Stomach (tissue), 9 donors: ENCODE measurements around the gene NENF. TPM values are rescaled to one million over a fixed set of nuclear protein-coding genes. Genes with fewer than 3 reads are reported as not detected.

Experiments
- DNase-seq, 2 donors: peaks; one replicate each; pipeline versions ENCODE4 v3.0.0 to v3.0.0-alpha.2; 2013 to 2019
- H3K27ac ChIP-seq, 5 donors: fragments of 200-600 bp in 4 of 5; sonication (generic) in 4 of 5; one replicate each; pipeline ENCODE4 v1.5.1; 2013 to 2019; ENCODE audit warnings: mild to moderate bottlenecking in 1 of 5, moderate library complexity in 1 of 5
- H3K27me3 ChIP-seq, 3 donors: fragments of 200-600 bp; sonication (generic); one replicate each; pipeline ENCODE4 v1.5.1; 2017 to 2019; ENCODE audit warnings: mixed run types in 1 of 3
- H3K36me3 ChIP-seq, 4 donors: fragments of 200-600 bp; sonication (generic); 1 replicate in 3 of 4; 2 replicates in 1 of 4; pipeline ENCODE4 v1.5.1; 2016 to 2019
- H3K4me1 ChIP-seq, 4 donors: fragments of 200-600 bp; sonication (generic); one replicate each; pipeline ENCODE4 v1.5.1; 2016 to 2019
- H3K4me3 ChIP-seq, 4 donors: fragments of 200-600 bp; sonication (generic) in 3 of 4; one replicate each; pipeline ENCODE4 v1.5.1; 2016 to 2019; ENCODE audit warnings: mild to moderate bottlenecking in 1 of 4
- H3K9me3 ChIP-seq, 4 donors: fragments of 200-600 bp; sonication (generic); one replicate each; pipeline ENCODE4 v1.5.1; 2016 to 2019
- EP300 ChIP-seq: sonication (generic); formaldehyde crosslinking; IDR thresholded peaks from one replicate; pipeline ENCODE4 v1.6.1; 2017; ENCODE audit warnings: antibody characterized with exemption
- POLR2A ChIP-seq, 4 donors: fragments of 450-650 bp; IDR thresholded peaks; one replicate each; pipeline ENCODE4 v1.6.1; 2016; ENCODE audit warnings: antibody characterized with exemption in 4 of 4, control low read depth in 2 of 4, mild to moderate bottlenecking in 1 of 4, moderate library complexity in 1 of 4
- POLR2AphosphoS5 ChIP-seq, 3 donors: sonication (generic); formaldehyde crosslinking; IDR thresholded peaks; one replicate each; pipeline ENCODE4 v1.6.1; 2016; ENCODE audit warnings: antibody characterized with exemption in 3 of 3
- WGBS, 5 donors: extraction: QIAGEN DNeasy Blood & Tissue Kit in 3 of 5; methylation state at CpG; one replicate each; pipeline versions ENCODE4 v1.1.5 to v1.1.7; 2013 to 2018; 5-methylcytosine and 5-hydroxymethylcytosine counted together
- intact Hi-C: fragments of 100-400 bp; cut with DNase I; formaldehyde crosslinking; loops from one replicate; pipeline ENCODE4 v1.15.1; 2023; ENCODE audit warnings: low total_unique reads
- polyA plus RNA-seq, 3 donors: library from polyadenylated mRNA; stranded (reverse); fragments of 200-250 nt; gene quantifications; one replicate each; pipeline ENCODE4 v1.2.3, GENCODE V29; 2013
- total RNA-seq, 5 donors: library from RNA; depleted of rRNA; stranded (reverse); fragments of >200 nt; gene quantifications; one replicate each; pipeline versions ENCODE4 v1.1.0 to v1.2.3, GENCODE V29; 2014 to 2016
- TF ChIP-seq, protein P1 (sequence below), 7 experiments: fragments of 450-650 bp in 4 of 7; fragments of 200-600 bp in 3 of 7; sonication (generic) in 3 of 7; IDR thresholded peaks; one replicate each; pipeline ENCODE4 v1.5.1; 2016 to 2019; ENCODE audit warnings: antibody characterized with exemption in 7 of 7, control low read depth in 2 of 7, mild to moderate bottlenecking in 1 of 7
- donor health status: healthy with polysubstance abuse.
- donor health status: Bipolar disorder and iron deficiency.
- donor health status: healthy.

Gene NENF
- total and polyA plus RNA-seq, 8 donors, result 6.4 to 96.5 (median 38.1) TPM

GRCh38 chr1:212466898-212467650 lies 34.4 kb downstream of the NENF start:
- H3K27ac ChIP-seq, result no peak overlapping the region
- H3K4me3 ChIP-seq, result no peak overlapping the region
- intact Hi-C loops, result no loop called here
- H3K9me3 ChIP-seq, result no peaks in the 10 kb centered on the region
- peak in 1 of 2 donors; percentile 82 for DNase-seq
- no peaks in the 10 kb centered on the region for H3K27me3 ChIP-seq
- H3K36me3 ChIP-seq, result no peaks in the 10 kb centered on the region
- 32 to 56% (median 50%) methylated on average over 11 of the region's 11 CpGs for WGBS, 5 donors
- TF ChIP-seq POLR2A (IDR thresholded peaks at IDR 0.05) (no peak), POLR2AphosphoS5 (IDR thresholded peaks at IDR 0.05) (no peak), EP300 (no peak)
- TF ChIP-seq, protein P1, sequence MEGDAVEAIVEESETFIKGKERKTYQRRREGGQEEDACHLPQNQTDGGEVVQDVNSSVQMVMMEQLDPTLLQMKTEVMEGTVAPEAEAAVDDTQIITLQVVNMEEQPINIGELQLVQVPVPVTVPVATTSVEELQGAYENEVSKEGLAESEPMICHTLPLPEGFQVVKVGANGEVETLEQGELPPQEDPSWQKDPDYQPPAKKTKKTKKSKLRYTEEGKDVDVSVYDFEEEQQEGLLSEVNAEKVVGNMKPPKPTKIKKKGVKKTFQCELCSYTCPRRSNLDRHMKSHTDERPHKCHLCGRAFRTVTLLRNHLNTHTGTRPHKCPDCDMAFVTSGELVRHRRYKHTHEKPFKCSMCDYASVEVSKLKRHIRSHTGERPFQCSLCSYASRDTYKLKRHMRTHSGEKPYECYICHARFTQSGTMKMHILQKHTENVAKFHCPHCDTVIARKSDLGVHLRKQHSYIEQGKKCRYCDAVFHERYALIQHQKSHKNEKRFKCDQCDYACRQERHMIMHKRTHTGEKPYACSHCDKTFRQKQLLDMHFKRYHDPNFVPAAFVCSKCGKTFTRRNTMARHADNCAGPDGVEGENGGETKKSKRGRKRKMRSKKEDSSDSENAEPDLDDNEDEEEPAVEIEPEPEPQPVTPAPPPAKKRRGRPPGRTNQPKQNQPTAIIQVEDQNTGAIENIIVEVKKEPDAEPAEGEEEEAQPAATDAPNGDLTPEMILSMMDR (IDR thresholded peaks at IDR 0.05), result no peak
- peaks cover 5 to 13% (median 9%) of the 10 kb centered on the region in 4 donors for H3K4me1 ChIP-seq

GRCh38 chr1:212467843-212468482 lies 35.2 kb downstream of the NENF start:
- H3K27me3 ChIP-seq, result no peaks in the 10 kb centered on the region
- H3K4me3 ChIP-seq, result no peak overlapping the region
- TF ChIP-seq POLR2AphosphoS5 (IDR thresholded peaks at IDR 0.05), result no peak
- no peak for TF ChIP-seq POLR2A (IDR thresholded peaks at IDR 0.05)
- TF ChIP-seq, protein P1 (IDR thresholded peaks at IDR 0.05), result no peak
- peaks cover 5 to 13% (median 9%) of the 10 kb centered on the region in 4 donors for H3K4me1 ChIP-seq
- intact Hi-C loops, result no loop called here
- H3K36me3 ChIP-seq, result no peaks in the 10 kb centered on the region
- DNase-seq, result peak in 1 of 2 donors; percentile 38
- 88 to 94% (median 89%) methylated on average over 4 to 6 of the region's 6 CpGs for WGBS, 5 donors
- H3K27ac ChIP-seq, result no peak overlapping the region
- H3K9me3 ChIP-seq, result no peaks in the 10 kb centered on the region

- peak overlapping the region; percentile 58 to 77 (median 75) for H3K27ac ChIP-seq
These were observed 37.3 kb downstream of the NENF start for GRCh38 chr1:212470059-212470458.

GRCh38 chr1:212471286-212471685 lies 38.6 kb downstream of the NENF start:
- intact Hi-C loops, result loop anchor here (10.0 kb wide), 1 partner anchor 154 kb away; a partner anchor contains a TSS
- Histone ChIP-seq H3K36me3 (no peaks in the 10 kb centered on the region), H3K27me3 (no peaks in the 10 kb centered on the region), H3K4me3 (no peak overlapping the region), H3K4me1 (peaks cover 5 to 13% (median 9%) of the 10 kb centered on the region in 4 donors), H3K9me3 (no peaks in the 10 kb centered on the region), H3K27ac (no peak overlapping the region)
- 89 to 96% (median 94%) methylated on average over 3 of the region's 3 CpGs for WGBS, 5 donors
- no peak for TF ChIP-seq POLR2A (IDR thresholded peaks at IDR 0.05)
- no peak for TF ChIP-seq EP300
- TF ChIP-seq POLR2AphosphoS5 (IDR thresholded peaks at IDR 0.05), result no peak
- TF ChIP-seq, protein P1 (IDR thresholded peaks at IDR 0.05), result no peak
- no peak for DNase-seq

More at GRCh38 chr1:212470059-212470458, 37.3 kb downstream of the NENF start:
- Histone ChIP-seq H3K27me3 (no peaks in the 10 kb centered on the region), H3K9me3 (no peaks in the 10 kb centered on the region), H3K36me3 (no peaks in the 10 kb centered on the region), H3K4me3 (no peak overlapping the region), H3K4me1 (peaks cover 5 to 13% (median 9%) of the 10 kb centered on the region in 4 donors)
- DNase-seq, result peak; percentile 75 to 85
- TF ChIP-seq POLR2AphosphoS5 (IDR thresholded peaks at IDR 0.05), result peak; percentile 48 to 88 (median 82)
- TF ChIP-seq, protein P1 (IDR thresholded peaks at IDR 0.05), result no peak
- TF ChIP-seq EP300, result peak; percentile 25
- intact Hi-C loops, result loop anchor here (10.0 kb wide), 1 partner anchor 155 kb away; a partner anchor contains a TSS
- WGBS, 5 donors, result 25 to 49% (median 27%) methylated on average over 15 of the region's 15 CpGs
